OCI-LY7 (cell line): ENCODE data around the gene RTN4R. TPM values are rescaled to one million over a fixed set of nuclear protein-coding genes. Genes with fewer than 3 reads are reported as not detected.
A peak's percentile ranks its signal among the peaks of the same experiment; 100 is the strongest.

Experiments
- BruUV-seq: library from RNA; stranded (reverse); fragments of 400-500 nt; replicated peaks from 2 replicates; lab custom pipeline; 2021; lab: Mats Ljungman, UMichigan
- CTCF ChIA-PET: fragments of 300-600 bp; sonication (Branson Sonifier 250); formaldehyde crosslinking; loops from one replicate; lab custom pipeline; 2022; ENCODE audit warnings: antibody characterized with exemption; ENCODE audit not compliant: unreplicated experiment; lab: Charles Lee
- POLR2A ChIA-PET: fragments of 300-600 bp; sonication (Branson Sonifier 250); formaldehyde crosslinking; loops from one replicate; lab custom pipeline; 2022; ENCODE audit warnings: antibody characterized with exemption; lab: Charles Lee
- DNase-seq: peaks from one replicate; pipeline ENCODE4 v3.0.0-alpha.2; 2015; ENCODE audit warnings: low spot score
- H2AFZ ChIP-seq: fragments of 200-600 bp; sonication (generic), shearing (Covaris generic); 2 replicates; pipeline ENCODE4 v1.6.1; 2014; ENCODE audit warnings: mild to moderate bottlenecking, antibody characterized with exemption, low read length, moderate library complexity
- H3K27ac ChIP-seq: fragments of 200-600 bp; sonication (generic); 2 replicates; pipeline ENCODE4 v1.5.1; 2014; ENCODE audit warnings: mixed run types, low read depth, mild to moderate bottlenecking, moderate library complexity, low read length, inconsistent platforms; ENCODE audit not compliant: poor library complexity, severe bottlenecking
- H3K36me3 ChIP-seq: fragments of 200-600 bp; sonication (generic); 2 replicates; pipeline ENCODE4 v1.6.1; 2014; ENCODE audit warnings: mild to moderate bottlenecking, antibody characterized with exemption, low read length, moderate library complexity, mixed read lengths; ENCODE audit not compliant: insufficient read depth
- H3K4me1 ChIP-seq: fragments of 200-600 bp; sonication (generic); 2 replicates; pipeline ENCODE4 v1.5.1; 2014; ENCODE audit warnings: mild to moderate bottlenecking, low read length; ENCODE audit not compliant: insufficient read depth, poor library complexity, severe bottlenecking
- H3K4me2 ChIP-seq: fragments of 200-600 bp; sonication (generic); 2 replicates; pipeline ENCODE4 v1.6.1; 2014; ENCODE audit warnings: mild to moderate bottlenecking, low read length
- H3K4me3 ChIP-seq: fragments of 200-600 bp; sonication (generic); 2 replicates; pipeline ENCODE4 v1.5.1; 2014; ENCODE audit warnings: mild to moderate bottlenecking, low read depth, low read length; ENCODE audit not compliant: poor library complexity, severe bottlenecking
- H3K79me2 ChIP-seq: fragments of 200-600 bp; sonication (generic); 2 replicates; pipeline ENCODE4 v1.6.1; 2016; ENCODE audit warnings: low read depth, mild to moderate bottlenecking, low read length, moderate library complexity, mixed read lengths; ENCODE audit not compliant: insufficient read depth
- H3K9me2 ChIP-seq: fragments of 200-600 bp; sonication (generic); 2 replicates; pipeline ENCODE4 v1.6.1; 2016; ENCODE audit warnings: mild to moderate bottlenecking, low read length, mixed read lengths; ENCODE audit not compliant: insufficient read depth
- H3K9me3 ChIP-seq: fragments of 200-600 bp; sonication (generic); 2 replicates; pipeline ENCODE4 v1.6.1; 2014; ENCODE audit warnings: mild to moderate bottlenecking, mixed run types, low read length, mixed read lengths
- H4K20me1 ChIP-seq: fragments of 200-600 bp; sonication (generic); 2 replicates; pipeline ENCODE4 v1.6.1; 2014; ENCODE audit warnings: mild to moderate bottlenecking, antibody characterized with exemption, low read length, moderate library complexity, mixed read lengths; ENCODE audit not compliant: insufficient read depth
- CTCF ChIP-seq: fragments of 200-600 bp; sonication (generic); conservative IDR thresholded peaks from 2 replicates; pipeline ENCODE4 v1.5.1; 2014; ENCODE audit warnings: mild to moderate bottlenecking, antibody characterized with exemption, low read length, moderate library complexity, mixed read lengths
- EZH2phosphoT487 ChIP-seq: fragments of 200-600 bp; sonication (generic); IDR thresholded peaks from 2 replicates; pipeline ENCODE4 v1.6.1; 2018; ENCODE audit warnings: low read depth, borderline replicate concordance, mild to moderate bottlenecking, mixed run types, antibody characterized with exemption, low read length, moderate library complexity, mixed read lengths
- intact Hi-C: fragments of 100-400 bp; cut with micrococcal nuclease; formaldehyde crosslinking; loops from one replicate; pipeline ENCODE4 v1.10.0; 2022; ENCODE audit not compliant: unreplicated experiment
- total RNA-seq, 2 experiments: library from RNA; depleted of rRNA in 1 of 2; stranded (reverse); fragments of >200 nt in 1 of 2; shearing (Covaris generic) in 1 of 2; gene quantifications; 2 replicates each; pipeline ENCODE4 v1.2.3, GENCODE V29; 2014 to 2022

RTN4R gene
- total RNA-seq, 2 experiments from 2014 or later, result not detected

DNA sequence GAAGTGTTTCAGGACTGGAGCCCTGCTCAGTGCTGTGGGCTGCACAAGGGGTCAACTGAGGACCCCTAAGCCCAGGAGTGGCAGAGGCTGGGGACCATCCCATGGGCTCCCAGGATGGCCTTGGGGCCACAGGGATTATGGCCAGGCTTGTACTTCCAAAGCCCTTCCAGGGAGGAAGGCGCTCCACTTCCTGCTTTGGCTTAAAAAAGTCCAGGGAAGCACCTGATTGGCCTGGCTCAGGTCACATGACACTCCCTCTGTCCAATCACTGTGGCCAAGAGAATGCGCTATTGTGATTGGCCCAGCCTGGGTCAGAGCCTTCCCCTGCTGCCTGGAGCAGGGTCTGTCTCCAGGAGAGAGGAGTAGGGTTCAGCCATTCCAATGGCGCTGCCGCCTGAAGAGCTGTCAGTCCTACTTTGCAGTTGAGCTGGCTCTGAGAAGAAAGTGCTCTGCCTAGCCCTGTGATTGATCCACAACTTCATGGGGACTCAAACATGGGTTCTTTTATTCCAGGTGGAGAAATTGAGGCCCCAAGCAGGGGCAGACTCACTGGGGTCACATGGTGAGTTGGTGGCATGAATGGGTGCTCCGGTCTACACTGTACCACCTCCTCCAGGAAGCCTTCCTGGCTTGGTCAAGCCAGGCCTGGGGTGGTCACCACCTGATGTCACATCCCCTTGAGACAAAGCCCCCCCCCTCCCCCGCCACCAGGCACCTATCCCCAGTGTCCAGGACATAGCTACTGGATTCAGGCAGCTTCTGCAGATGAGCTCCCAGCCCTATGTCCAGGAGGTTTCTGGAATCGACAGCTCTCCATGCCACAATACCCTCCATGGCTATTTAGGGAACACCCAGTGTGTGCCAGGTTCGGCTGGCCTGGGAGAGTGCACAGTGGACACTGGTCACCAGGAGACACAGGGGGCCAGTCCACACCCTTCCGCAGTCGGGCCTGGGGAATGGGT is 48.2 kb downstream of the RTN4R start:
- intact Hi-C loops, result loop anchor here (10.0 kb wide), 1 partner anchor 1395 kb away; no protein-coding TSS in a partner anchor
- Histone ChIP-seq H3K4me1 (no peaks in the 10 kb centered on the region), H3K36me3 (no peaks in the 10 kb centered on the region), H2AFZ (peak overlapping the region; percentile 49), H3K79me2 (no peaks in the 10 kb centered on the region), H3K4me3 (no peak overlapping the region), H3K4me2 (no peak overlapping the region), H4K20me1 (no peaks in the 10 kb centered on the region), H3K9me2 (no peaks in the 10 kb centered on the region), H3K27ac (no peak overlapping the region), H3K9me3 (no peaks in the 10 kb centered on the region)
- BruUV-seq, result no TSS peak
- DNase-seq, result peak; percentile 7
- TF ChIP-seq CTCF (no peak), EZH2phosphoT487 (no peak)
- CTCF ChIA-PET, result no interaction called here
- POLR2A ChIA-PET, result no interaction called here

DNA sequence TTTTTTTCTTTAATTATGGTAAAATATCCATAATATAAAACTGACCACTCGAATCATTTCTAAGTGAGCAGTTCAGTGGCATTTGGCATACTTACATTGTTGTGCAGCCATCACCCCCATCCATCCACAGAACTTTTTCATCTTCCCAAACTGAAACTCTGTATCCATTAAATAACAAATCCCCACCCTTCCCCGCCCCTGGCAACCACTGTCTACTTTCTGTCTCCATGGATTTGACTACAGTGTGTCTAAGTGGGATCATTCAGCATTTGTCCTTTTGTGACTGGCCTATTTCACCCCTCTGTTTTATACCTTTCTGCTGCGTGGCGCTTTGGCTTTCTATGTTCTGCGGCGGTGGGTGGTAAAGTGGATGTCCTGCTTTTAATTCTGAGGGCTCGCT is 49.1 kb downstream of the RTN4R start:
- POLR2A ChIA-PET, result no interaction called here
- TF ChIP-seq EZH2phosphoT487 (no peak), CTCF (no peak)

More for the DNA sequence above, 49.1 kb downstream of the RTN4R start:
- H3K36me3 ChIP-seq, result no peaks in the 10 kb centered on the region
- no peaks in the 10 kb centered on the region for H3K4me1 ChIP-seq
- intact Hi-C loops, result loop anchor here (10.0 kb wide), 1 partner anchor 1396 kb away; no protein-coding TSS in a partner anchor
- BruUV-seq, result no TSS peak
- H3K9me3 ChIP-seq, result no peaks in the 10 kb centered on the region
- DNase-seq, result no peak
- H3K4me3 ChIP-seq, result no peak overlapping the region
- no peaks in the 10 kb centered on the region for H3K79me2 ChIP-seq
- no peaks in the 10 kb centered on the region for H4K20me1 ChIP-seq
- no peak overlapping the region for H3K4me2 ChIP-seq
- peak overlapping the region; percentile 49; the same call in 1 of the 2 replicates for H2AFZ ChIP-seq
- CTCF ChIA-PET, result no interaction called here
- no peaks in the 10 kb centered on the region for H3K9me2 ChIP-seq
- no peak overlapping the region for H3K27ac ChIP-seq
